NB4 (cell line): ENCODE measurements around the gene JCHAIN.

Experiments
- MYC ChIP-seq: IDR thresholded peaks from 2 replicates; pipeline ENCODE4 v1.6.1; 2011; ENCODE audit warnings: low read depth, low read length
- POLR2A ChIP-seq: IDR thresholded peaks from 2 replicates; pipeline ENCODE4 v1.6.1; 2011; ENCODE audit warnings: mild to moderate bottlenecking; ENCODE audit not compliant: insufficient read length; ENCODE audit errors: extremely low read depth
- TF ChIP-seq, protein P1 (sequence below): IDR thresholded peaks from one replicate; pipeline ENCODE4 v1.5.1; 2012; ENCODE audit warnings: low read depth, low read length

DNA sequence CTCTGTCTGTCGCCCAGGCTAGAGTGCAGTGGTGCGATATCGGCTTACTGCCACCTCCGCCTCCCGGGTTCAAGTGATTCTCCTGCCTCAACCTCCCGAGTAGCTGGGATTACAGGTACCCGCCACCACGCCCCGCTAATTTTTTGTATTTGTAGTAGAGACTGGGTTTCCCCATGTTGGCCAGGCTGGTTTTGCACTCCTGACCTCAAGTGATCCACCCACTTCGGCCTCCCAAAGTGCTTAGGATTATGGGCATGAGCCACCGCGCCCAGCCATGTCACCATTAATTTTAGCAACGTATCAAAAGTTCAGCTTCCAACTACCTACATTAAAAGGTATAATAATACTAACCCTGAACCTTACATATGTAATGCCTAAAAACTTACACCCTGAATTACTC is 21.1 kb upstream of the JCHAIN start:
- TF ChIP-seq, protein P1, sequence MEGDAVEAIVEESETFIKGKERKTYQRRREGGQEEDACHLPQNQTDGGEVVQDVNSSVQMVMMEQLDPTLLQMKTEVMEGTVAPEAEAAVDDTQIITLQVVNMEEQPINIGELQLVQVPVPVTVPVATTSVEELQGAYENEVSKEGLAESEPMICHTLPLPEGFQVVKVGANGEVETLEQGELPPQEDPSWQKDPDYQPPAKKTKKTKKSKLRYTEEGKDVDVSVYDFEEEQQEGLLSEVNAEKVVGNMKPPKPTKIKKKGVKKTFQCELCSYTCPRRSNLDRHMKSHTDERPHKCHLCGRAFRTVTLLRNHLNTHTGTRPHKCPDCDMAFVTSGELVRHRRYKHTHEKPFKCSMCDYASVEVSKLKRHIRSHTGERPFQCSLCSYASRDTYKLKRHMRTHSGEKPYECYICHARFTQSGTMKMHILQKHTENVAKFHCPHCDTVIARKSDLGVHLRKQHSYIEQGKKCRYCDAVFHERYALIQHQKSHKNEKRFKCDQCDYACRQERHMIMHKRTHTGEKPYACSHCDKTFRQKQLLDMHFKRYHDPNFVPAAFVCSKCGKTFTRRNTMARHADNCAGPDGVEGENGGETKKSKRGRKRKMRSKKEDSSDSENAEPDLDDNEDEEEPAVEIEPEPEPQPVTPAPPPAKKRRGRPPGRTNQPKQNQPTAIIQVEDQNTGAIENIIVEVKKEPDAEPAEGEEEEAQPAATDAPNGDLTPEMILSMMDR = no peak
- no peak for TF ChIP-seq MYC
- TF ChIP-seq POLR2A = no peak
